Calu3 (cell line): ENCODE data around the gene AURKA. TPM values are rescaled to one million over a fixed set of nuclear protein-coding genes. Genes with fewer than 3 reads are reported as not detected.

Source experiments
- BruUV-seq: library from RNA; stranded (reverse); fragments of 400-500 nt; replicated peaks from 2 replicates; lab custom pipeline; 2021; lab: Mats Ljungman, UMichigan
- CTCF ChIA-PET: fragments of 300-600 bp; sonication (Branson Sonifier 250); formaldehyde crosslinking; loops from one replicate; lab custom pipeline; 2022; ENCODE audit warnings: antibody characterized with exemption; lab: Charles Lee
- DNase-seq: peaks from one replicate; pipeline ENCODE4 v3.0.0; 2022
- H3K27ac Mint-ChIP-seq: one replicate; pipeline ENCODE4 v1.8.0; 2022; ENCODE audit warnings: mixed read lengths; ENCODE audit not compliant: unreplicated experiment
- H3K27me3 Mint-ChIP-seq: one replicate; pipeline ENCODE4 v1.8.0; 2022; ENCODE audit warnings: mixed read lengths; ENCODE audit not compliant: unreplicated experiment
- H3K36me3 Mint-ChIP-seq: one replicate; pipeline ENCODE4 v1.8.0; 2022; ENCODE audit warnings: mild to moderate bottlenecking, moderate library complexity, mixed read lengths; ENCODE audit not compliant: insufficient read depth, unreplicated experiment
- H3K4me1 Mint-ChIP-seq: one replicate; pipeline ENCODE4 v1.8.0; 2022; ENCODE audit warnings: mild to moderate bottlenecking, low read depth, mixed read lengths; ENCODE audit not compliant: unreplicated experiment
- H3K4me3 Mint-ChIP-seq: one replicate; pipeline ENCODE4 v1.8.0; 2022; ENCODE audit warnings: mild to moderate bottlenecking, low read depth, moderate library complexity, mixed read lengths; ENCODE audit not compliant: unreplicated experiment
- H3K9me3 Mint-ChIP-seq: one replicate; pipeline ENCODE4 v1.8.0; 2022; ENCODE audit warnings: low read depth, mixed read lengths; ENCODE audit not compliant: unreplicated experiment
- CTCF ChIP-seq: fragments of 200-600 bp; IDR thresholded peaks from one replicate; pipeline ENCODE4 v1.8.0; 2022; ENCODE audit warnings: antibody characterized with exemption; ENCODE audit not compliant: unreplicated experiment
- intact Hi-C: fragments of 100-400 bp; cut with micrococcal nuclease; formaldehyde crosslinking; loops from one replicate; pipeline ENCODE4 v1.10.0; 2022; ENCODE audit not compliant: unreplicated experiment
- total RNA-seq: library from RNA; stranded (reverse); gene quantifications from 2 replicates; pipeline ENCODE4 v1.2.3, GENCODE V29; 2022

AURKA gene
- total RNA-seq, 1 experiment from 2014 or later: 73.8 TPM

GRCh38 chr20:56430957-56431356, 38.9 kb upstream of the AURKA start:
- Mint-ChIP-seq H3K4me3 (no peak overlapping the region), H3K27me3 (no peaks in the 10 kb centered on the region), H3K4me1 (peaks cover 11% of the 10 kb centered on the region), H3K9me3 (no peaks in the 10 kb centered on the region), H3K36me3 (no peaks in the 10 kb centered on the region), H3K27ac (no peak overlapping the region)
- DNase-seq: no peak
- BruUV-seq: no TSS peak
- TF ChIP-seq CTCF: no peak
- intact Hi-C loops: no loop called here
- CTCF ChIA-PET: no interaction called here

GRCh38 chr20:56430461-56430860, 38.4 kb upstream of the AURKA start:
- CTCF ChIA-PET: no interaction called here
- H3K27me3 Mint-ChIP-seq: no peaks in the 10 kb centered on the region
- no TSS peak for BruUV-seq
- intact Hi-C loops: no loop called here
- no peak for DNase-seq
- H3K27ac Mint-ChIP-seq: no peak overlapping the region
- H3K4me1 Mint-ChIP-seq: peaks cover 11% of the 10 kb centered on the region
- H3K4me3 Mint-ChIP-seq: no peak overlapping the region
- H3K9me3 Mint-ChIP-seq: no peaks in the 10 kb centered on the region
- H3K36me3 Mint-ChIP-seq: no peaks in the 10 kb centered on the region
- TF ChIP-seq CTCF: no peak

- intact Hi-C loops: no loop called here
- Mint-ChIP-seq H3K4me3 (no peak overlapping the region), H3K27ac (no peak overlapping the region), H3K4me1 (peaks cover 11% of the 10 kb centered on the region), H3K27me3 (no peaks in the 10 kb centered on the region), H3K36me3 (no peaks in the 10 kb centered on the region), H3K9me3 (no peaks in the 10 kb centered on the region)
- DNase-seq: no peak
- BruUV-seq: no TSS peak
- TF ChIP-seq CTCF: no peak
- CTCF ChIA-PET: no interaction called here
These were observed 37.9 kb upstream of the AURKA start for GRCh38 chr20:56429941-56430340.

- Mint-ChIP-seq H3K27me3 (no peaks in the 10 kb centered on the region), H3K36me3 (no peaks in the 10 kb centered on the region), H3K9me3 (no peaks in the 10 kb centered on the region), H3K4me1 (peaks cover 11% of the 10 kb centered on the region), H3K27ac (no peak overlapping the region), H3K4me3 (no peak overlapping the region)
- no peak for DNase-seq
- no peak for TF ChIP-seq CTCF
- intact Hi-C loops: no loop called here
- BruUV-seq: no TSS peak
- CTCF ChIA-PET: no interaction called here
These were observed 37.5 kb upstream of the AURKA start for GRCh38 chr20:56429502-56429901.
